PC-3 (cell line): ENCODE data around the gene PTK6. TPM values are rescaled to one million over a fixed set of nuclear protein-coding genes. Genes with fewer than 3 reads are reported as not detected.
"Not testable (repeated sequence)": the region's sequence is repeated elsewhere in the genome, so short reads cannot be mapped to it uniquely, and the experiment has no call there.

Experiments used
- ATAC-seq: fragments of 200-7000 bp; cut with Tn5 transposase; 2 replicates; pipeline ENCODE4 v1.9.1; 2020; ENCODE audit warnings: mild to moderate bottlenecking, moderate library complexity
- BruUV-seq: library from RNA; stranded (reverse); fragments of 400-500 nt; replicated peaks from 2 replicates; lab custom pipeline; 2021; lab: Mats Ljungman, UMichigan
- CTCF ChIA-PET: fragments of 300-600 bp; sonication (Branson Sonifier 250); formaldehyde crosslinking; loops from one replicate; lab custom pipeline; 2022; ENCODE audit warnings: antibody characterized with exemption; lab: Charles Lee
- POLR2A ChIA-PET: fragments of 300-600 bp; sonication (Branson Sonifier 250); formaldehyde crosslinking; loops from one replicate; lab custom pipeline; 2022; ENCODE audit warnings: antibody characterized with exemption; ENCODE audit not compliant: unreplicated experiment; lab: Charles Lee
- DNase-seq: peaks from one replicate; pipeline ENCODE4 v3.0.0-alpha.2; 2015
- H2AFZ ChIP-seq: fragments of 300-600 bp; sonication (generic); 2 replicates; pipeline ENCODE4 v1.6.0; 2016; ENCODE audit warnings: antibody characterized with exemption, low read length
- H3F3A ChIP-seq: fragments of 300-600 bp; sonication (generic); one replicate; pipeline ENCODE4 v1.6.0; 2017; ENCODE audit warnings: antibody characterized with exemption, low read length, control low read depth, mild to moderate bottlenecking; ENCODE audit not compliant: unreplicated experiment
- H3K27ac ChIP-seq: fragments of 300-600 bp; sonication (generic); 2 replicates; pipeline ENCODE4 v1.5.1; 2016; ENCODE audit warnings: mild to moderate bottlenecking, low read length
- H3K27me3 ChIP-seq: fragments of 300-600 bp; sonication (generic); 2 replicates; pipeline ENCODE4 v1.6.1; 2016; ENCODE audit warnings: low read length, mixed read lengths
- H3K36me3 ChIP-seq: fragments of 300-600 bp; sonication (generic); 2 replicates; pipeline ENCODE4 v1.6.1; 2016; ENCODE audit warnings: low read depth, mixed run types, low read length, mixed read lengths
- H3K4me1 ChIP-seq: fragments of 300-600 bp; sonication (generic); 2 replicates; pipeline ENCODE4 v1.5.1; 2016; ENCODE audit warnings: low read length; ENCODE audit not compliant: insufficient read depth
- H3K4me2 ChIP-seq: fragments of 300-600 bp; sonication (generic); 2 replicates; pipeline ENCODE4 v1.6.0; 2016; ENCODE audit warnings: low read length
- H3K4me3 ChIP-seq: fragments of 300-600 bp; sonication (generic); 2 replicates; pipeline ENCODE4 v1.5.1; 2016; ENCODE audit warnings: mild to moderate bottlenecking, low read length, mixed read lengths
- H3K79me2 ChIP-seq: fragments of 300-600 bp; sonication (generic); 2 replicates; pipeline ENCODE4 v1.6.1; 2017; ENCODE audit warnings: low read length, mixed read lengths
- H3K9ac ChIP-seq: fragments of 300-600 bp; sonication (generic); 2 replicates; pipeline ENCODE4 v1.6.0; 2016; ENCODE audit warnings: mild to moderate bottlenecking, low read length
- H3K9me2 ChIP-seq: fragments of 300-600 bp; sonication (generic); replicated peaks from 2 replicates; pipeline ENCODE4 v1.6.1; 2016; ENCODE audit warnings: mixed run types, low read length, mixed read lengths
- H3K9me3 ChIP-seq: fragments of 300-600 bp; sonication (generic); 2 replicates; pipeline ENCODE4 v1.6.1; 2016; ENCODE audit warnings: low read length, mixed read lengths
- H4K20me1 ChIP-seq: fragments of 300-600 bp; sonication (generic); 2 replicates; pipeline ENCODE4 v1.6.1; 2016; ENCODE audit warnings: low read length, mixed read lengths
- CTCF ChIP-seq: fragments of 300-600 bp; sonication (generic); conservative IDR thresholded peaks from 2 replicates; pipeline ENCODE4 v1.5.1; 2017; ENCODE audit warnings: antibody characterized with exemption, low read depth, mild to moderate bottlenecking, low read length
- EZH2 ChIP-seq: fragments of 300-600 bp; sonication (generic); IDR thresholded peaks from one replicate; pipeline ENCODE4 v1.6.1; 2017; ENCODE audit warnings: antibody characterized with exemption, mild to moderate bottlenecking, low read length; ENCODE audit not compliant: unreplicated experiment
- EZH2phosphoT487 ChIP-seq: fragments of 300-600 bp; sonication (generic); IDR thresholded peaks from 2 replicates; pipeline ENCODE4 v1.6.1; 2018; ENCODE audit warnings: mild to moderate bottlenecking, antibody characterized with exemption, low read length, borderline replicate concordance
- intact Hi-C: fragments of 100-400 bp; cut with micrococcal nuclease; formaldehyde crosslinking; loops from 2 replicates; pipeline ENCODE4 v1.9.0; 2023
- total RNA-seq: library from RNA; depleted of rRNA; stranded (reverse); fragments of >200 nt; gene quantifications from 2 replicates; pipeline ENCODE4 v1.2.3, GENCODE V29; 2014

PTK6 gene
- total RNA-seq, 1 experiment from 2014 or later: 11.1 TPM

- intact Hi-C loops: no loop called here
Measured at GRCh38 chr20:63518351-63518861, 18.8 kb downstream of the PTK6 start.

GRCh38 chr20:63517376-63518309 is 19.5 kb downstream of the PTK6 start:
- peaks cover 15% of the 10 kb centered on the region for H4K20me1 ChIP-seq
- H3K9me2 ChIP-seq: no peaks in the 10 kb centered on the region
- no peak overlapping the region for H3K27ac ChIP-seq
- intact Hi-C loops: no loop called here
- H3K9ac ChIP-seq: no peak overlapping the region
- DNase-seq (no peak), ATAC-seq (no peak)
- no peak overlapping the region for H3K4me2 ChIP-seq
- H2AFZ ChIP-seq: no peak overlapping the region
- H3F3A ChIP-seq: no peaks in the 10 kb centered on the region
- POLR2A ChIA-PET: interaction anchor here (0.6 kb wide), 2 partner anchors 11 to 25 kb away, joined by 3 read pairs; no protein-coding TSS in a partner anchor
- BruUV-seq: no TSS peak
- H3K36me3 ChIP-seq: peaks cover 12% of the 10 kb centered on the region
- CTCF ChIA-PET: no interaction called here
- peaks cover 13% of the 10 kb centered on the region for H3K4me1 ChIP-seq
- H3K79me2 ChIP-seq: peaks cover 21% of the 10 kb centered on the region
- H3K4me3 ChIP-seq: no peak overlapping the region
- no peak for TF ChIP-seq EZH2
- TF ChIP-seq CTCF: no peak
- TF ChIP-seq EZH2phosphoT487: no peak
- H3K9me3 ChIP-seq: no peaks in the 10 kb centered on the region
- no peaks in the 10 kb centered on the region for H3K27me3 ChIP-seq

More at GRCh38 chr20:63518351-63518861, 18.8 kb downstream of the PTK6 start:
- peaks cover 19% of the 10 kb centered on the region for H3K36me3 ChIP-seq
- no TSS peak for BruUV-seq
- peaks cover 27% of the 10 kb centered on the region for H3K79me2 ChIP-seq
- POLR2A ChIA-PET: no interaction called here
- H3K27ac ChIP-seq: no peak overlapping the region
- peaks cover 13% of the 10 kb centered on the region for H3K4me1 ChIP-seq
- no peak overlapping the region for H3K9ac ChIP-seq
- no peak overlapping the region for H3K4me2 ChIP-seq
- CTCF ChIA-PET: no interaction called here
- peaks cover 22% of the 10 kb centered on the region for H4K20me1 ChIP-seq
- H3K27me3 ChIP-seq: no peaks in the 10 kb centered on the region
- ATAC-seq (no peak), DNase-seq (no peak)
- H3F3A ChIP-seq: peaks cover 4% of the 10 kb centered on the region
- no peak overlapping the region for H3K4me3 ChIP-seq
- no peak overlapping the region for H2AFZ ChIP-seq
- TF ChIP-seq EZH2 (no peak), EZH2phosphoT487 (no peak), CTCF (no peak)
- no peaks in the 10 kb centered on the region for H3K9me2 ChIP-seq
- no peaks in the 10 kb centered on the region for H3K9me3 ChIP-seq

- H3K4me1 ChIP-seq, H3F3A ChIP-seq, H3K9me3 ChIP-seq, BruUV-seq, H3K4me3 ChIP-seq, H3K27me3 ChIP-seq, DNase-seq, H4K20me1 ChIP-seq, H3K79me2 ChIP-seq, CTCF ChIA-PET, H3K9ac ChIP-seq, H3K27ac ChIP-seq, ATAC-seq, H3K36me3 ChIP-seq, POLR2A ChIA-PET, H2AFZ ChIP-seq, H3K4me2 ChIP-seq, H3K9me2 ChIP-seq, intact Hi-C loops: not testable (repeated sequence)
Measured at GRCh38 chr20:63514520-63514919, 22.7 kb downstream of the PTK6 start.
